AML-193 (cell line): ENCODE measurements around the gene PRR15L.
"Not testable (repeated sequence)": the region's sequence is repeated elsewhere in the genome, so short reads cannot be mapped to it uniquely, and the experiment has no call there.

Experiments used
- DNase-seq, 2 experiments: peaks; one replicate each; lab custom pipeline; 2025; lab: John Stamatoyannopoulos, UW

Gene PRR15L

GRCh38 chr17:47935468-47935867 lies 22.2 kb downstream of the PRR15L start:
- DNase-seq: not testable (repeated sequence)

- DNase-seq: no peak
Observed at GRCh38 chr17:47934856-47935255, 22.8 kb downstream of the PRR15L start.

- DNase-seq: no peak
Observed at GRCh38 chr17:47931848-47932247, 25.8 kb downstream of the PRR15L start.

- DNase-seq: no peak
Observed at GRCh38 chr17:47929218-47930000, 28.3 kb downstream of the PRR15L start.

GRCh38 chr17:47928415-47928814 lies 29.3 kb downstream of the PRR15L start:
- DNase-seq: no peak

- no peak for DNase-seq
Observed at GRCh38 chr17:47927821-47928400, 29.8 kb downstream of the PRR15L start.

GRCh38 chr17:47925678-47925988 lies 32.0 kb downstream of the PRR15L start:
- no peak for DNase-seq

- DNase-seq: no peak
Observed at GRCh38 chr17:47924785-47925677, 32.7 kb downstream of the PRR15L start.

- DNase-seq: not testable (repeated sequence)
Observed at GRCh38 chr17:47919889-47920288, 37.8 kb downstream of the PRR15L start.

- no peak for DNase-seq
Observed at GRCh38 chr17:47918991-47919390, 38.7 kb downstream of the PRR15L start.

- peak; percentile 61 to 66 for DNase-seq
Observed at GRCh38 chr17:47918006-47918405, 39.7 kb downstream of the PRR15L start.

GRCh38 chr17:47917581-47917980 lies 40.1 kb downstream of the PRR15L start:
- no peak for DNase-seq

GRCh38 chr17:47916489-47917208 lies 41.0 kb downstream of the PRR15L start:
- DNase-seq: no peak

- no peak for DNase-seq
Observed at GRCh38 chr17:47915776-47916398, 41.8 kb downstream of the PRR15L start.

- no peak for DNase-seq
Observed at GRCh38 chr17:47914306-47914948, 43.3 kb downstream of the PRR15L start.

- DNase-seq: no peak
Observed at GRCh38 chr17:47913050-47913449, 44.6 kb downstream of the PRR15L start.

GRCh38 chr17:47907932-47908562 lies 49.6 kb downstream of the PRR15L start:
- peak; percentile 73 to 82 for DNase-seq

- DNase-seq: no peak
Observed at GRCh38 chr17:47906443-47906842, 51.2 kb downstream of the PRR15L start.

GRCh38 chr17:47905221-47905733 lies 52.4 kb downstream of the PRR15L start:
- no peak for DNase-seq

- no peak for DNase-seq
Observed at GRCh38 chr17:47902039-47902744, 55.5 kb downstream of the PRR15L start.
